ENCODE measurements around the gene GPRC5A.

DNA sequence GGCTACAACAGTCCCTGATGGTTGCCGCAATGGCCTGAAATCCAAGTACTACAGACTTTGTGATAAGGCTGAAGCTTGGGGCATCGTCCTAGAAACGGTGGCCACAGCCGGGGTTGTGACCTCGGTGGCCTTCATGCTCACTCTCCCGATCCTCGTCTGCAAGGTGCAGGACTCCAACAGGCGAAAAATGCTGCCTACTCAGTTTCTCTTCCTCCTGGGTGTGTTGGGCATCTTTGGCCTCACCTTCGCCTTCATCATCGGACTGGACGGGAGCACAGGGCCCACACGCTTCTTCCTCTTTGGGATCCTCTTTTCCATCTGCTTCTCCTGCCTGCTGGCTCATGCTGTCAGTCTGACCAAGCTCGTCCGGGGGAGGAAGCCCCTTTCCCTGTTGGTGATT is 16.9 kb downstream of the GPRC5A start:
- TF ChIP-seq, protein P1, sequence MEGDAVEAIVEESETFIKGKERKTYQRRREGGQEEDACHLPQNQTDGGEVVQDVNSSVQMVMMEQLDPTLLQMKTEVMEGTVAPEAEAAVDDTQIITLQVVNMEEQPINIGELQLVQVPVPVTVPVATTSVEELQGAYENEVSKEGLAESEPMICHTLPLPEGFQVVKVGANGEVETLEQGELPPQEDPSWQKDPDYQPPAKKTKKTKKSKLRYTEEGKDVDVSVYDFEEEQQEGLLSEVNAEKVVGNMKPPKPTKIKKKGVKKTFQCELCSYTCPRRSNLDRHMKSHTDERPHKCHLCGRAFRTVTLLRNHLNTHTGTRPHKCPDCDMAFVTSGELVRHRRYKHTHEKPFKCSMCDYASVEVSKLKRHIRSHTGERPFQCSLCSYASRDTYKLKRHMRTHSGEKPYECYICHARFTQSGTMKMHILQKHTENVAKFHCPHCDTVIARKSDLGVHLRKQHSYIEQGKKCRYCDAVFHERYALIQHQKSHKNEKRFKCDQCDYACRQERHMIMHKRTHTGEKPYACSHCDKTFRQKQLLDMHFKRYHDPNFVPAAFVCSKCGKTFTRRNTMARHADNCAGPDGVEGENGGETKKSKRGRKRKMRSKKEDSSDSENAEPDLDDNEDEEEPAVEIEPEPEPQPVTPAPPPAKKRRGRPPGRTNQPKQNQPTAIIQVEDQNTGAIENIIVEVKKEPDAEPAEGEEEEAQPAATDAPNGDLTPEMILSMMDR (IDR thresholded peaks at IDR 0.05) = no peak
- no peak for TF ChIP-seq POLR2A (IDR thresholded peaks at IDR 0.05)
